HUES6 (cell line): ENCODE data around the gene DDIAS.
"Not testable (repeated sequence)": the region's sequence is repeated elsewhere in the genome, so short reads cannot be mapped to it uniquely, and the experiment has no call there.

Experiments
- H3K27ac ChIP-seq: 2 replicates; pipeline ENCODE4 v1.7.0; 2013; ENCODE audit warnings: low read depth, mild to moderate bottlenecking, low read length, inconsistent platforms
- H3K27me3 ChIP-seq: 2 replicates; pipeline ENCODE4 v1.6.1; 2013; ENCODE audit warnings: low read length; ENCODE audit not compliant: control insufficient read depth, insufficient read depth
- H3K36me3 ChIP-seq: 2 replicates; pipeline ENCODE4 v1.6.1; 2013; ENCODE audit warnings: low read length; ENCODE audit not compliant: control insufficient read depth, insufficient read depth
- H3K4me1 ChIP-seq: 2 replicates; pipeline ENCODE4 v1.6.1; 2013; ENCODE audit warnings: low read length; ENCODE audit not compliant: control insufficient read depth, insufficient read depth
- H3K4me3 ChIP-seq: 2 replicates; pipeline ENCODE4 v1.5.1; 2013; ENCODE audit warnings: low read depth, low read length
- H3K9ac ChIP-seq: one replicate; pipeline ENCODE4 v1.6.1; 2013; ENCODE audit warnings: mild to moderate bottlenecking, low read length
- H3K9me3 ChIP-seq: 2 replicates; pipeline ENCODE4 v1.6.1; 2013; ENCODE audit warnings: low read depth, low read length; ENCODE audit not compliant: control insufficient read depth, insufficient read depth

Gene DDIAS

DNA sequence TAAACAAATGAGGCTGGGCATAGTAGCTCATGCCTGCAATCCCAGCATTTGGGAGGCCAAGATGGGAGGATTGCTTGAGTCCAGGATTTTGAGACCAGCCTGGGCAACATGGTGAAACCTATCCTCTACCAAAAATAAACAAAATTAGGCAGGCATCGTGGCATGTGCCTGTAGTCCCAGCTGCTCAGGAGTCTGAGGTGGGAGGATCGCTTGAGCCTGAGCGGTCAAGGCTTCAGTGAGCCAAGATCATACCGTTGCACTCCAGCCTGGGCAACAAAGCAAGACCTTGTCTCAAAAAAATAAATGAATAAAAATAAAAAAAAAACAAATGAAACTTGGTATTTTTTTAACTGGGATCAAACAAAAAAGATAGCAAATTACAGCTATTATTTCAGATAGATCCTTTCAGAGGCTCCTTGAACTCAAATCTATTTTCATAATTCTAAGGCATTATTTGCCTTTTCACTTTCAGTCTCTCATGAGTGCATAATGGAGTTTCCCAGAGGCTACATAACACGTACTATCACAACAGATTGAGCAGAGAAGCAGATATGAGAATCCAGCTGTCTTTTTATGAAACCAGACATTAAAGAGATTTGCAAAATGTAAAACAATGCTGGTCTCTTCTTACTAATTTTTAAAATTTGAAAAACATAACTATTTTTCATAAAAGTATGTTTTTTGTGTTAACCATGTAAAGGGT, 23.1 kb downstream of the DDIAS start:
- H3K9ac ChIP-seq = no peak overlapping the region
- H3K4me3 ChIP-seq = no peak overlapping the region
- H3K36me3 ChIP-seq = peaks cover 32% of the 10 kb centered on the region
- no peaks in the 10 kb centered on the region for H3K4me1 ChIP-seq
- no peaks in the 10 kb centered on the region for H3K27me3 ChIP-seq
- no peak overlapping the region for H3K27ac ChIP-seq
- H3K9me3 ChIP-seq = no peaks in the 10 kb centered on the region

DNA sequence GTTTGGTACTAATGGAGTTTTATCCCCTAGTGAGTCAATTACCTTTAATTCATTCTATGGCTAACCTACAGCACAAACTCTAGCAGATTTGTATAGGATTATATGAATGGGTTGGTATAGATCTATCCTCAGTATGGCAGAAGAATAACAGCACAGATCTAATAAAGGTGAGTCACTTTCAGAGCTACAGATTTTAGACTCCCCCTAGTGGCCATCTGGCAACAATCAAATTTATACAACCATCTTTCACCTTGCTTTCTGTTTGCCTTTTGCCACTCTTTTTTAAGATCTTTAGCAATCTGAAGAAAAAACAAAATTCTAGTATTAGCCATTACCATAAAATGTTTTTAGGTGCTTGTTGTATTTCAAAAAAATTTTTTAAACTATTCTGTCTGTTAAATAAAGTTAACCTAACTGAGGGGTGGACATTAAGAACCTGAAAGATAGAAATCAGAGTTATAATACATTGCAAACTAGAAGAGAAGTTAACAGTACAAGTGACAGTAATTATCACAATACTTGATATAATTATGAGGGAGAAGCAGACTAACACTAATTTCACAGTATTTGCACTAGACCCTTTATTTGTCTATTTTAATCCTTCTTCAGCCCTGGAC, 25.8 kb downstream of the DDIAS start:
- H3K4me3 ChIP-seq = no peak overlapping the region
- H3K9ac ChIP-seq = no peak overlapping the region
- no peaks in the 10 kb centered on the region for H3K9me3 ChIP-seq
- H3K4me1 ChIP-seq = no peaks in the 10 kb centered on the region
- no peak overlapping the region for H3K27ac ChIP-seq
- peaks cover 47% of the 10 kb centered on the region for H3K36me3 ChIP-seq
- no peaks in the 10 kb centered on the region for H3K27me3 ChIP-seq

DNA sequence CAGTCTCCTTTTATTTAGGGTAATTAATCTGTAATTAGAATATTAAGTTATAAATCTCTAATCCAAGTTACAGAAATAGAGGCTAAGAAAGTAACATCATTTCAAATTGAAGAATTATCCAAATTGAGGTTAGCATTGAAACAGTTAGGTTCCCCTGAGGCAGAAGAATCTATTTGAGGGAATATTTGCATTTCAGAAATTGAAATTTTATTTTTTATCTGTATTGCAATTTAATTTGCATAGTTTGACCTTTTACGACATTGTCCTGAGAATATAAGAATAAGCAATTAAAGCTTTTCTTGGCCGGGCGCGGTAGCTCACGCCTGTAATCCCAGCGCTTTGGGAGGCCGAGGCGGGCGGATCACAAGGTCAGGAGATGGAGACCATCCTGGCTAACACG, 27.6 kb downstream of the DDIAS start:
- H3K4me3 ChIP-seq = no peak overlapping the region

DNA sequence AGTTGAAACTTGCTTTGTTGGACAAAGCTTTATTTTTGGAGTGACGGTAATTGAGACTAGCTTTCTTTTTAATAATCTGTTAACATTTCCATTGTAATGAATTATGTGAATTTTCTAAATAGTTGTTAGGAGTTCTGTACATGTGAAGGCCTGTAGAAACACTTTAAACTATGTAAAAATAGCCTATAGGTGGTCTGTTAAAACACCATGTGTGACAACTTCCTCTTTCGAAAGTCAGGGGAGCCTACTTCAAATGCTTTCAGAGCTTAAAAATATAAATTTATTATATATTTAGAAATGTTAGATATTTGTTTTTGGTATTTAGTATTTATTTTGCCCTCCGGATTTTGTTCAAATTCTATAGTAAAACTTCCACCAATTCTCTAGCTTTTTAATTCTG, 28.7 kb downstream of the DDIAS start:
- H3K4me3 ChIP-seq = no peak overlapping the region
- H3K27me3 ChIP-seq = no peaks in the 10 kb centered on the region
- no peak overlapping the region for H3K9ac ChIP-seq
- H3K36me3 ChIP-seq = peaks cover 53% of the 10 kb centered on the region
- H3K9me3 ChIP-seq = no peaks in the 10 kb centered on the region
- H3K27ac ChIP-seq = no peak overlapping the region
- H3K4me1 ChIP-seq = no peaks in the 10 kb centered on the region

More for the DNA sequence above, 27.6 kb downstream of the DDIAS start:
- no peak overlapping the region for H3K9ac ChIP-seq
- H3K4me1 ChIP-seq = no peaks in the 10 kb centered on the region
- no peaks in the 10 kb centered on the region for H3K27me3 ChIP-seq
- no peaks in the 10 kb centered on the region for H3K9me3 ChIP-seq
- H3K27ac ChIP-seq = no peak overlapping the region
- peaks cover 49% of the 10 kb centered on the region for H3K36me3 ChIP-seq

DNA sequence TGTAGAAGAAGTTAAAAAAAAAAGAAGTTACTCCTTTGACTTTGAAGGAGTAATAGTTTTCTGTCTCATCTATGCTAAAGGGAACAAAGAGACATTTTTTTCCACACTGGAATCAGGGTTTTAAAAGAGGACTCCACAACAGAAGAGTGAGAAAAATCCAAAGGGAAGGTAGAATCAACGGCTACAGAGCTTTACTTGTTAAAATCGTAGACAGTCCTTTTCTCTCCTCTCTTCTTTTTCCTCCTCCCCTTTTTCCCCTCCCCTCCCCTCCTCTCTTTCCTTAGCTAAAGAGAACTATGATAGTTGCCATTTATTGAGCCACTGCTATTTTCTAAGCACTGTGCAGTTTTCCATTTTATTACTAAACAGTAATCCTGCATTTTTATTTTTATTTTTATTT, 29.2 kb downstream of the DDIAS start:
- Histone ChIP-seq H3K27ac (no peak overlapping the region), H3K9ac (no peak overlapping the region), H3K9me3 (no peaks in the 10 kb centered on the region), H3K4me1 (no peaks in the 10 kb centered on the region), H3K4me3 (no peak overlapping the region), H3K27me3 (no peaks in the 10 kb centered on the region), H3K36me3 (peaks cover 51% of the 10 kb centered on the region)

DNA sequence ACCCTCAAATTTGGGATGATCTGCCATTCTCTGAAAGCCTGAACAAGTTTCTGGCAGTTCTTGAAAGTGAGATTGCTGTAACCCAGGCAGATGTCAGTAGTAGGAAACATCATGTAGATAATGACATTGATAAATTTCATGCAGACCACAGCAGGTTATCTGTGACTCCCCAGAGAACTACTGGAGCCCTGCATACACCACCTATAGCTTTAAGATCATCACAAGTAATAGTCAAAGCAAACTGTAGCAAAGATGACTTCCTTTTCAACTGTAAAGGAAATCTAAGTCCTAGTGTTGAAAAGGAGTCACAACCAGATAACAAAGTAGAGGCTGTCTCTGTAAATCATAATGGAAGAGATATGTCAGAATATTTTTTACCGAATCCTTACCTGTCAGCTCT, 31.0 kb downstream of the DDIAS start:
- H3K9ac ChIP-seq = no peak overlapping the region
- no peak overlapping the region for H3K27ac ChIP-seq
- H3K27me3 ChIP-seq = no peaks in the 10 kb centered on the region
- no peak overlapping the region for H3K4me3 ChIP-seq
- peaks cover 49% of the 10 kb centered on the region for H3K36me3 ChIP-seq
- H3K9me3 ChIP-seq = no peaks in the 10 kb centered on the region
- no peaks in the 10 kb centered on the region for H3K4me1 ChIP-seq

DNA sequence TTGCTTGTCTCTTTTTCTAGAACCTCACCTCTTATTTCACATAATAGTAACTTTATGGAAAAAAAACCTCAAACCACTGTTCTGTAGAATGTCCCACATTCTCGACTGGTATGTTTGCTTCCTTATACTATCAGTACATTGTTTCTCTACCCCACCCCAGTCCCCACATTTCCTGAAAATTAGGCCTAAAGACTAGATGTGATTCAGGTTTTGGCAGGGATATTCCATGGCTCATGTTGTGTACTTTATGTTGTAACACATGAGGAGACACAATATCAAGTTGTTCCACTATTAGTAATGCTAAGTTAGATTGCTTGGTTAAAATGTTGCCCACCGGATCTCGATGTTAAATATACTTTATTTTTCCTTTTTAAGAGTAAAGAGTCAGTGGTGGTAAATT, 34.7 kb downstream of the DDIAS start:
- Histone ChIP-seq H3K9ac (no peak overlapping the region), H3K9me3 (no peaks in the 10 kb centered on the region), H3K4me3 (no peak overlapping the region), H3K4me1 (no peaks in the 10 kb centered on the region), H3K36me3 (peaks cover 39% of the 10 kb centered on the region), H3K27me3 (no peaks in the 10 kb centered on the region), H3K27ac (no peak overlapping the region)

DNA sequence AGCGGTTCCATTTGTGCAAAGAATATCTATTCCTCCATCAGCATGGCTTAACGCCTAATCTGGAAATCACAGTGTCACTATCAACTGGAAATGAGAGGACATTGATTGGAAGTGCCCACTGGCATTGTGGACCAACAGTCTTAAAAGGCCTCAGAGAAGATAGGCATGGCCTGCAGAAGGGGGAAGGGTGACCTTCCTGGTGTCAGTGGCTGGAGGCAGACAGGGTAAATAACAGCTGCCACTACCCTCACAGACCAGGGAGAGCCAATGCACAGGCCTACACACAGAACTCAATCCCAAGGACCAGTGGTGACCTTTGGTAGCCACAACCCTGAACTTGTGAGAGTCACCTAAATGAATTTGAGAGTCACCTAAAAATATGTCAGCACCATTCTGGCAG, 36.0 kb downstream of the DDIAS start:
- Histone ChIP-seq H3K36me3 (peaks cover 27% of the 10 kb centered on the region), H3K9ac (no peak overlapping the region), H3K27ac (no peak overlapping the region), H3K4me1 (no peaks in the 10 kb centered on the region), H3K9me3 (no peaks in the 10 kb centered on the region), H3K4me3 (no peak overlapping the region), H3K27me3 (no peaks in the 10 kb centered on the region)

DNA sequence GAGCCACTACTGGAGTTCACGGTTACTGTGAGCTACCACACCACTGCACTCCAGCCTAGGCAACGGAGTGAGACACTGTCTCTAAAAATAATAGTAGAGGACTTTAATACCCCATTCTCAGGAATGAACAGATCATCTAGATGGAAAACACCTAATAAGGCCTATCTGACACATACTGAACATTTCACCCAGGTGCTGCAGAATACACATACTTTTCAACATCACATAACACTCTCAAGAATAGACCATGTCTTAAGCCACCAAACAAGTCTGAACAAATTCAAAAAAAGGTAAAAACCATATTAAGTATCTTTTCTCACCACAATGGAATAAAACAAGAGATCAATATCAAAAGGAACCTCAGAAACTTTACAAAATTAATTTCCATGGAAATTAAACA, 37.9 kb downstream of the DDIAS start:
- H3K27me3 ChIP-seq = no peaks in the 10 kb centered on the region
- H3K27ac ChIP-seq = no peak overlapping the region
- H3K9me3 ChIP-seq = 0 out of 2 replicates have a peak, but pooled peaks cover 3% of the 10 kb centered on the region
- peaks cover 4% of the 10 kb centered on the region; the same call in 1 of the 2 replicates for H3K4me1 ChIP-seq
- H3K36me3 ChIP-seq = peaks cover 9% of the 10 kb centered on the region
- no peak overlapping the region for H3K9ac ChIP-seq
- H3K4me3 ChIP-seq = no peak overlapping the region

DNA sequence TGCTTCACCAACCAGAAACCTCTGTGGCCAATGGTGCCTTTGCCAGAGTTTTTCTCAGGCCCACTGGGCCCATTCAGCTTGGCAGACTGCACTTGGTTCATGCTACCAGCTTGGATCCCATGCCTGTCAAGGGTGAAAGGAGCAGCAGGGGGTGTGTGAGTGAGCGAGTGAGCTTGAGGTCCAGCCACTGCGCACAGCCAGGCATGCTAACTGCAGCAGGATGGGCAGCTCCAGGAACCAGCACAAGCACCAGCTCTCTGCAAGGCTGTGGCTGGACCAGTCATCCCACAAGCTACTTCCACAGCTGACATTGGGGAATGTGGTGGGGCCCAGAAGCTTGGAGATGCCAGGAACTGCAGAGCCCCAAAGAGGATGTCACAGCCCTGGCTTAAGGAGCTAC, 40.8 kb downstream of the DDIAS start:
- Histone ChIP-seq H3K9me3 (0 out of 2 replicates have a peak, but pooled peaks cover 3% of the 10 kb centered on the region), H3K4me3 (no peak overlapping the region), H3K4me1 (peaks cover 4% of the 10 kb centered on the region; the same call in 1 of the 2 replicates), H3K27ac (no peak overlapping the region), H3K27me3 (no peaks in the 10 kb centered on the region), H3K36me3 (no peaks in the 10 kb centered on the region), H3K9ac (no peak overlapping the region)

DNA sequence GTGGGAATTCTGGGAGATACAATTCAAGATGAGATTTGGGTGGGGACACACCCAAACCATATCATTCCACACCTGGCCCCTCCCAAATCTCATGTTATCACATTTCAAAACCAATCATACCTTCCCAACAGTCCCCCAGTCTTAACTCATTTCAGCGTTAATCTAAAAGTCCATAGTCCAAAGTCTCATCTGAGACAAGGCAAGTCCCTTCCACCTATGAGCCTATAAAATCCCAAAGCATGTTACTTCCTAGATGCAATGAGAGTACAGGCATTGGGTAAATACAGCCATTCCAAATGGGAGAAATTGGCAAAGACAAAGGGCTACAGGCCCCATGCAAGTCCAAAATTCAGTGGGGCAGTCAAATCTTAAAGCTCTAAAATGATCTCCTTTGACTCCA, 41.9 kb downstream of the DDIAS start:
- H3K27ac ChIP-seq, H3K9me3 ChIP-seq, H3K4me1 ChIP-seq, H3K27me3 ChIP-seq, H3K36me3 ChIP-seq, H3K4me3 ChIP-seq, H3K9ac ChIP-seq: not testable (repeated sequence)
